HCT116 (cell line): Measurements from ENCODE around the gene MED13L. TPM values are rescaled to one million over a fixed set of nuclear protein-coding genes. Genes with fewer than 3 reads are reported as not detected.

ENCODE experiments used
- ATAC-seq: fragments of 200-7000 bp; cut with Tn5 transposase; 2 replicates; pipeline ENCODE4 v1.9.1; 2020; ENCODE audit warnings: mild to moderate bottlenecking, moderate library complexity
- BruUV-seq: library from RNA; stranded (reverse); fragments of 400-500 nt; replicated peaks from 2 replicates; lab custom pipeline; 2021; lab: Mats Ljungman, UMichigan
- CTCF ChIA-PET: fragments of 300-600 bp; sonication (Branson Sonifier 250); formaldehyde crosslinking; loops from one replicate; lab custom pipeline; 2021; ENCODE audit warnings: antibody characterized with exemption; lab: Charles Lee
- POLR2A ChIA-PET: fragments of 300-600, 350-600 bp; sonication (Branson Sonifier 250); formaldehyde crosslinking; loops from one replicate; lab custom pipeline; 2021; ENCODE audit warnings: antibody characterized with exemption; lab: Charles Lee
- RAD21 ChIA-PET, 2 experiments: fragments of 300-600 bp; sonication (Branson Sonifier 250); formaldehyde crosslinking; loops; one replicate each; lab custom pipeline; 2023; ENCODE audit warnings: low total read pairs in 2 of 2; ENCODE audit not compliant: uncharacterized antibody in 2 of 2, unreplicated experiment in 2 of 2, low non-redundant PET in 1 of 2; lab: Charles Lee
- DNase-seq: peaks from one replicate; pipeline ENCODE4 v3.0.0-alpha.2; 2010; ENCODE audit warnings: low read depth, low spot score
- H2AFZ ChIP-seq: fragments of 200-600 bp; shearing (Covaris generic), sonication (generic); 2 replicates; pipeline ENCODE4 v1.6.1; 2017; ENCODE audit warnings: low read depth, mixed run types, mixed read lengths, antibody characterized with exemption, low read length; ENCODE audit not compliant: poor library complexity, severe bottlenecking
- H3K27ac ChIP-seq: 2 replicates; pipeline ENCODE4 v1.5.1; 2012; ENCODE audit warnings: low read depth, low read length
- H3K27me3 ChIP-seq: fragments of 200-600 bp; sonication (generic); 2 replicates; pipeline ENCODE4 v1.6.1; 2016; ENCODE audit warnings: mixed run types, low read length, mixed read lengths; ENCODE audit not compliant: insufficient read depth
- H3K36me3 ChIP-seq, 2 experiments: fragments of 200-500 bp in 1 of 2; fragments of 200-600 bp in 1 of 2; sonication (Bioruptor generic) in 1 of 2; sonication (generic) in 1 of 2; 2 replicates each; pipeline versions ENCODE4 v1.5.1 to v1.6.1; 2014 to 2016; ENCODE audit warnings: low read length in 2 of 2, inconsistent platforms in 1 of 2, mixed read lengths in 1 of 2, mixed run types in 1 of 2; ENCODE audit not compliant: insufficient read depth in 2 of 2, control insufficient read depth in 1 of 2
- H3K4me1 ChIP-seq, 2 experiments: fragments of 200-600 bp in 1 of 2; sonication (generic) in 1 of 2; 2 replicates each; pipeline versions ENCODE4 v1.5.1 to v1.6.1; 2012 to 2017; ENCODE audit warnings: low read length in 2 of 2, inconsistent platforms in 1 of 2, mild to moderate bottlenecking in 1 of 2, mixed read lengths in 1 of 2, mixed run types in 1 of 2, moderate library complexity in 1 of 2; ENCODE audit not compliant: insufficient read depth in 2 of 2, control insufficient read depth in 1 of 2
- H3K4me2 ChIP-seq: fragments of 200-600 bp; sonication (generic); 2 replicates; pipeline ENCODE4 v1.6.1; 2017; ENCODE audit warnings: mixed run types, low read length, mixed read lengths
- H3K4me3 ChIP-seq, 2 experiments: fragments of 200-600 bp in 1 of 2; sonication (generic) in 1 of 2; replicated peaks in 1 of 2; 2 replicates each; pipeline ENCODE4 v1.5.1; 2011 to 2016; ENCODE audit warnings: low read length in 2 of 2, control low read depth in 1 of 2, low read depth in 1 of 2, mild to moderate bottlenecking in 1 of 2, mixed read lengths in 1 of 2, mixed run types in 1 of 2
- H3K79me2 ChIP-seq: fragments of 200-600 bp; sonication (generic); 2 replicates; pipeline ENCODE4 v1.6.1; 2017; ENCODE audit warnings: mild to moderate bottlenecking, mixed run types, low read length, moderate library complexity, mixed read lengths; ENCODE audit not compliant: insufficient read depth
- H3K9ac ChIP-seq: fragments of 200-600 bp; sonication (generic); 2 replicates; pipeline ENCODE4 v1.6.1; 2016; ENCODE audit warnings: low read length, mixed read lengths
- H3K9me2 ChIP-seq: fragments of 200-600 bp; sonication (generic), shearing (Covaris generic); 2 replicates; pipeline ENCODE4 v1.6.1; 2017; ENCODE audit warnings: mixed run types, mild to moderate bottlenecking, moderate library complexity; ENCODE audit not compliant: insufficient read depth
- H3K9me3 ChIP-seq, 2 experiments: fragments of 200-500 bp in 1 of 2; fragments of 200-600 bp in 1 of 2; sonication (Bioruptor generic) in 1 of 2; sonication (generic) in 1 of 2; 2 replicates each; pipeline ENCODE4 v1.6.1; 2014 to 2017; ENCODE audit warnings: low read length in 2 of 2, mixed read lengths in 2 of 2, inconsistent platforms in 1 of 2, low read depth in 1 of 2, mild to moderate bottlenecking in 1 of 2, mixed run types in 1 of 2, moderate library complexity in 1 of 2; ENCODE audit not compliant: control insufficient read depth in 1 of 2, insufficient read depth in 1 of 2
- H4K20me1 ChIP-seq: fragments of 200-600 bp; sonication (generic), shearing (Covaris generic); 2 replicates; pipeline ENCODE4 v1.6.1; 2017; ENCODE audit warnings: mixed run types, mild to moderate bottlenecking, moderate library complexity; ENCODE audit not compliant: insufficient read depth
- CBX3 ChIP-seq: IDR thresholded peaks from 2 replicates; pipeline ENCODE4 v1.6.1; 2012; ENCODE audit warnings: low read depth
- CEBPB ChIP-seq: IDR thresholded peaks from 2 replicates; pipeline ENCODE4 v1.6.1; 2012; ENCODE audit warnings: low read depth
- CTCF ChIP-seq, 3 experiments: fragments of 200-600 bp in 1 of 3; sonication (generic) in 1 of 3; IDR thresholded peaks in 2 of 3; conservative IDR thresholded peaks in 1 of 3; 2 replicates each; pipeline ENCODE4 v1.5.1; 2012 to 2017; ENCODE audit warnings: low read depth in 2 of 3, low read length in 2 of 3, antibody characterized with exemption in 1 of 3, borderline replicate concordance in 1 of 3, control low read depth in 1 of 3, mild to moderate bottlenecking in 1 of 3, mixed read lengths in 1 of 3, mixed run types in 1 of 3, moderate library complexity in 1 of 3; ENCODE audit not compliant: insufficient read depth in 1 of 3
- EGR1 ChIP-seq: IDR thresholded peaks from 2 replicates; pipeline ENCODE4 v1.6.1; 2012; ENCODE audit warnings: low read depth
- ELF1 ChIP-seq: IDR thresholded peaks from 2 replicates; pipeline ENCODE4 v1.6.1; 2012; ENCODE audit warnings: low read depth, borderline replicate concordance
- EZH2 ChIP-seq: fragments of 200-600 bp; sonication (generic); IDR thresholded peaks from 2 replicates; pipeline ENCODE4 v1.6.1; 2017; ENCODE audit warnings: antibody characterized with exemption, mixed run types
- EZH2phosphoT487 ChIP-seq: fragments of 200-600 bp; IDR thresholded peaks from 2 replicates; pipeline ENCODE4 v1.6.1; 2018; ENCODE audit warnings: antibody characterized with exemption, borderline replicate concordance
- FOSL1 ChIP-seq: IDR thresholded peaks from 2 replicates; pipeline ENCODE4 v1.6.1; 2012; ENCODE audit warnings: low read depth
- JUND ChIP-seq: IDR thresholded peaks from 2 replicates; pipeline ENCODE4 v1.6.1; 2012
- POLR2A ChIP-seq: IDR thresholded peaks from 2 replicates; pipeline ENCODE4 v1.7.0; 2011; ENCODE audit warnings: borderline replicate concordance; ENCODE audit not compliant: insufficient read depth, insufficient read length; ENCODE audit errors: extremely low read depth
- POLR2AphosphoS5 ChIP-seq: IDR thresholded peaks from 2 replicates; pipeline ENCODE4 v1.6.1; 2011; ENCODE audit warnings: mild to moderate bottlenecking, low read depth, low read length, moderate library complexity
- REST ChIP-seq: IDR thresholded peaks from 2 replicates; pipeline ENCODE4 v1.6.1; 2012; ENCODE audit warnings: low read depth
- SIN3A ChIP-seq: IDR thresholded peaks from 2 replicates; pipeline ENCODE4 v1.6.1; 2012; ENCODE audit warnings: low read depth
- TCF7L2 ChIP-seq: IDR thresholded peaks from 2 replicates; pipeline ENCODE4 v1.7.0; 2011; ENCODE audit warnings: borderline replicate concordance, inconsistent platforms; ENCODE audit not compliant: insufficient read depth, insufficient read length; ENCODE audit errors: extremely low read depth
- YY1 ChIP-seq: IDR thresholded peaks from 2 replicates; pipeline ENCODE4 v1.6.1; 2011; ENCODE audit warnings: low read length, low read depth, moderate library complexity, mild to moderate bottlenecking; ENCODE audit not compliant: insufficient replicate concordance; ENCODE audit errors: extremely low read depth
- ZFX ChIP-seq: fragments of 450-650 bp; IDR thresholded peaks from 2 replicates; pipeline ENCODE4 v1.6.1; 2017
- intact Hi-C: fragments of 100-400 bp; cut with micrococcal nuclease; formaldehyde crosslinking; loops from 2 replicates; pipeline ENCODE4 v1.10.0; 2022
- total RNA-seq: library from RNA; stranded (reverse); gene quantifications from one replicate; pipeline ENCODE4 v1.2.1, GENCODE V29; 2021; ENCODE audit not compliant: unreplicated experiment
- TF ChIP-seq, protein P1 (sequence below): IDR thresholded peaks from 2 replicates; pipeline ENCODE4 v1.6.1; 2012
- TF ChIP-seq, protein P2 (sequence below): IDR thresholded peaks from 2 replicates; pipeline ENCODE4 v1.6.1; 2011; ENCODE audit warnings: mild to moderate bottlenecking, low read length, moderate library complexity; ENCODE audit not compliant: insufficient replicate concordance; ENCODE audit errors: extremely low read depth
- TF ChIP-seq, protein P3 (sequence below): IDR thresholded peaks from 2 replicates; pipeline ENCODE4 v1.6.1; 2012

The MED13L gene
- total RNA-seq, 1 experiment from 2014 or later, result 176 TPM

DNA sequence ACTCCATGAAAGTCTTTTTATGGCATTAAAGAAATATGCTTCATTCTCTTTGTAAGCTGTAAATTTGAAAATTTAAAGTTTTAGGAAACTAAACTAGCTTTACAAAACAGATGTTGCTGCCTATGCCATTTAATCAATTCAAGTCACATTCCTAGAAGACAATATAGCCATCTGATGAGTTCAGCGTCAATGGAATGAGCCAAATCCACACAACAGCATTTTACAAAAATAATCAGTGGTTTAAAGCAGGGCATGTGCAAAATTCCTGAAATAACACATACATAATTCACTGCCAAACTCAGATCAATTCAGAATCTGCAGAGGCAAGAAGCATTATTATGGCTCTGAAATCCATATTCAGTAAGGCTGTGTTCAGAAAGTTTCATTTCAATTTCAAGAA is 75.6 kb downstream of the MED13L start:
- CTCF ChIA-PET, result no interaction called here

More for the DNA sequence above, 75.6 kb downstream of the MED13L start:
- peaks cover 0 to 11% of the 10 kb centered on the region in 2 experiments; a peak in 1 of 4 replicates for H3K4me1 ChIP-seq
- H2AFZ ChIP-seq, result no peak overlapping the region
- no peaks in the 10 kb centered on the region for H3K9me3 ChIP-seq
- POLR2A ChIA-PET, result no interaction called here
- no peaks in the 10 kb centered on the region for H3K9me2 ChIP-seq
- TF ChIP-seq EZH2phosphoT487, result no peak
- TF ChIP-seq POLR2AphosphoS5, result no peak
- no peak for TF ChIP-seq FOSL1
- no peak for TF ChIP-seq EZH2
- TF ChIP-seq, protein P1, sequence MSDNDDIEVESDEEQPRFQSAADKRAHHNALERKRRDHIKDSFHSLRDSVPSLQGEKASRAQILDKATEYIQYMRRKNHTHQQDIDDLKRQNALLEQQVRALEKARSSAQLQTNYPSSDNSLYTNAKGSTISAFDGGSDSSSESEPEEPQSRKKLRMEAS, result no peak
- TF ChIP-seq SIN3A, result no peak
- no peak for TF ChIP-seq ZFX
- TF ChIP-seq EGR1, result no peak
- TF ChIP-seq JUND, result no peak
- TF ChIP-seq ELF1, result no peak
- no peak for TF ChIP-seq YY1
- TF ChIP-seq REST, result no peak
- TF ChIP-seq CTCF (IDR thresholded peaks at IDR 0.05 in 2 of 3, conservative IDR thresholded peaks at IDR 0.05 in 1 of 3; ENCODE audit: borderline replicate concordance in 1 of 3, insufficient read depth in 1 of 3, low read depth in 2 of 3, low read length in 2 of 3), result no peak
- TF ChIP-seq, protein P2, sequence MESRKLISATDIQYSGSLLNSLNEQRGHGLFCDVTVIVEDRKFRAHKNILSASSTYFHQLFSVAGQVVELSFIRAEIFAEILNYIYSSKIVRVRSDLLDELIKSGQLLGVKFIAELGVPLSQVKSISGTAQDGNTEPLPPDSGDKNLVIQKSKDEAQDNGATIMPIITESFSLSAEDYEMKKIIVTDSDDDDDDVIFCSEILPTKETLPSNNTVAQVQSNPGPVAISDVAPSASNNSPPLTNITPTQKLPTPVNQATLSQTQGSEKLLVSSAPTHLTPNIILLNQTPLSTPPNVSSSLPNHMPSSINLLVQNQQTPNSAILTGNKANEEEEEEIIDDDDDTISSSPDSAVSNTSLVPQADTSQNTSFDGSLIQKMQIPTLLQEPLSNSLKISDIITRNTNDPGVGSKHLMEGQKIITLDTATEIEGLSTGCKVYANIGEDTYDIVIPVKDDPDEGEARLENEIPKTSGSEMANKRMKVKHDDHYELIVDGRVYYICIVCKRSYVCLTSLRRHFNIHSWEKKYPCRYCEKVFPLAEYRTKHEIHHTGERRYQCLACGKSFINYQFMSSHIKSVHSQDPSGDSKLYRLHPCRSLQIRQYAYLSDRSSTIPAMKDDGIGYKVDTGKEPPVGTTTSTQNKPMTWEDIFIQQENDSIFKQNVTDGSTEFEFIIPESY, result no peak
- TF ChIP-seq, protein P3, sequence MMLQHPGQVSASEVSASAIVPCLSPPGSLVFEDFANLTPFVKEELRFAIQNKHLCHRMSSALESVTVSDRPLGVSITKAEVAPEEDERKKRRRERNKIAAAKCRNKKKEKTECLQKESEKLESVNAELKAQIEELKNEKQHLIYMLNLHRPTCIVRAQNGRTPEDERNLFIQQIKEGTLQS, result no peak
- TF ChIP-seq CEBPB, result no peak
- no peak for TF ChIP-seq CBX3
- TF ChIP-seq POLR2A, result no peak
- no peak for TF ChIP-seq TCF7L2
- H3K36me3 ChIP-seq, result peaks cover 0 to 7% of the 10 kb centered on the region in 2 experiments; a peak in 1 of 4 replicates
- H3K27ac ChIP-seq, result no peak overlapping the region
- BruUV-seq, result no TSS peak
- RAD21 ChIA-PET, result no interaction called here
- no peak overlapping the region for H3K9ac ChIP-seq
- intact Hi-C loops, result no loop called here
- peaks cover 66% of the 10 kb centered on the region for H4K20me1 ChIP-seq
- H3K4me3 ChIP-seq, result no peak overlapping the region
- H3K79me2 ChIP-seq, result peaks cover 100% of the 10 kb centered on the region
- no peaks in the 10 kb centered on the region for H3K27me3 ChIP-seq
- no peak overlapping the region for H3K4me2 ChIP-seq
- DNase-seq, result no peak
- no peak for ATAC-seq
